D721Med (cell line): ENCODE data around the gene HOXA5.

Source experiments
- DNase-seq: peaks from one replicate; pipeline ENCODE4 v3.0.0; 2011; ENCODE audit warnings: low spot score; ENCODE audit not compliant: insufficient read length
- FAIRE-seq: peaks from 2 replicates; lab custom pipeline; 2011; peaks lifted over from hg19 to GRCh38; lab: Jason Lieb, UNC
- CTCF ChIP-seq: IDR thresholded peaks from 2 replicates; pipeline ENCODE4 v1.5.1; 2012; ENCODE audit warnings: mild to moderate bottlenecking, control low read depth; ENCODE audit not compliant: insufficient read depth; ENCODE audit errors: missing control alignments

Gene HOXA5

GRCh38 chr7:27176524-27176845 is 33.0 kb upstream of the HOXA5 start:
- FAIRE-seq (no peak), DNase-seq (no peak)
- TF ChIP-seq CTCF, result no peak

- TF ChIP-seq CTCF, result no peak
- FAIRE-seq (no peak), DNase-seq (no peak)
Observed at GRCh38 chr7:27175626-27176523, 32.4 kb upstream of the HOXA5 start.

DNA sequence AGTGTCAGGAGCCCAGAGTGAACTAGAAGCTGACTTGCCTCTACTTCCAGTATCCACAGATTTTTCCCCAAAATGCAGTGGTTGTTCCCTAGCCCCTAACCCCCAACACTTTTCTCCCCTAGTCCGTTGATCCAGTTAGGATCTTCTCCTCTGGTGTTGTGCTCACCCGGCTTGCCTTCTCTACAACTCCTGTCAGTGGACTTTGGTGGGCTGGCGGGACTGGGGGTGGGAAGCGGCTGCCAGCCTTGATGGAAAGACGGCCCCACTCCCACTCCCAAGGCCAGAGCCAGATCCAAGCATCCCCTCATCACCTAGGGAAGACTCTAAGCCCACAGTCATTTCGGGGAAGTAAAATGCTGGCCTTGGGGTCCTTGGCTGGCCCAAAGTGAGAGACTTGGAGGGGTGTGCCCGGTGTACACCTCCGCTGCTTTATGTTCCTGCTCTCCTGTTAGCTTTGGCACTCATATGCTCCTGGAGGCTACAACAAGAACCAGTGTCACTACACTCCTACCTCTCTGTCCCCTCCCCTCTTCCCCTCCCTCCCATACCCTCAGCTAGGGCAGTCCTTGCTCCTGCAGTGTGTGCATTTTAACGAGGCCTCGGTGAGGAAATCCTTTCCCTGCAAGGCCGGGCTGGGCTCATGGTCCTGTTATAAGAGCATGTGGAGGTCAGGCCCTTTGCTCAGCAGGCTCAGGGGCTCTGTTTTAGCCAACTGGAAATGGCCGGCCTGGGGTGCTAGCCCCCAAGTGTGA is 31.6 kb upstream of the HOXA5 start:
- no peak for FAIRE-seq
- DNase-seq, result no peak
- no peak for TF ChIP-seq CTCF

- FAIRE-seq (no peak), DNase-seq (no peak)
- no peak for TF ChIP-seq CTCF
Observed at GRCh38 chr7:27173956-27174873, 30.7 kb upstream of the HOXA5 start, which contains the start of gene HOXA10. Gene HOXA10, minus strand, starts transcription at chr7:27174320. Its CDS starts 14 bp downstream, at chr7:27174306.

- TF ChIP-seq CTCF, result no peak
- no peak for DNase-seq
- no peak for FAIRE-seq
Observed at GRCh38 chr7:27173511-27173955, 30.1 kb upstream of the HOXA5 start.

DNA sequence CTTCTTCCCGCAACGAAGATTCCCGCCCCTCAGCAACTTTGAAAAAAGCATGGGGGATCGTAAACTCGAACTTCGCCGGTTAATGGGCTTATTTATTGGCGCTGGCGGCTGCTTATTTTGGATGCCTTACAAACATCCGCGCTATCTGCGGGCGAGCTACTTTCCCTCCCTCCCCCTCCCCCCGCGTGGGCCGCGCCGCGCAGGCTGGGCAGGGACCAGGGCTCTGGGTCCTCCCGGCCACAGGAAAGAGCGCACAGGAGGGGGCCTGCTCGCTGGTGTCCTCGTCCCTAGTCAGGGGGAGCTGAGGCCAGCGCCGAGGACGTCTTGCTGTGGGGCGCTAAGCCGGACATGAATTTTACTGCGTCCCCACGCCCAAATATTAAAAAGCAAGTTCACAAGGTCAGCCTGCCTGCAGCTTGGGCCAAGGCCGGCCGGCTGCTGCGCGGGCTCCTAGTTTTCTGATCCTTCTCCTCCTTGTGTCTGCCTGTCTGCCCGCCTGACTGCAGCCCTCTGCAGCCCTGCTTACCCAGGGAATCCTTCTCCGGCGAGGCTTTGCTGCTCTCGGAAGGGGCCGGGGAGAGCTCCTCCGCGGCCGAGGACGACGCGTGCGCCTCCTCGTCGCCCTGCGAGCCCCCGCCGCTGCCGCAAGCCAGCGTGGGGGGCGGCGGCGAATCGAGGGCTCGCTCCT is 29.5 kb upstream of the HOXA5 start:
- TF ChIP-seq CTCF, result no peak
- DNase-seq, result no peak
- no peak for FAIRE-seq
